ENCODE measurements around the gene MEGF10. TPM values are rescaled to one million over a fixed set of nuclear protein-coding genes. Genes with fewer than 3 reads are reported as not detected.

The MEGF10 gene
- polyA plus RNA-seq, 3 donors: not detected

DNA sequence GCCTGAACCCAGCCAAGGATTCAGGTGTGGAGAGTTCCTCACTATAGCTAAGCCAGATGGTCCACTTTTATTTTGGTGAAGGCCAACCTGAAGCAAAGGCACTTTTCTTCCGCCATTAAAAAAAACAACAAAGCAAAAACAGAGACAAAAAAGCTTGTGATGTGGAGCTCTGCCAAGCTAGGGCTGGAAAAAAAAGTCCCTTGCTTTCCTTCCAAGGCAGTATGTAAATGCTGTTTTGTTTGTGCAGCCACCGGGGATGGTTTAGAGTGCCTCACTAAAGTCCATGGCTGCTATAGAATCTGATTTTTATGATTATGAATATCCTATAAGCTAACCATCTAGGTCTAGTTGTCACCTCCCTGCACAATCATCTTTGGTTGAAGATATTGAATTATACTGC is 14.9 kb downstream of the MEGF10 start:
- Mint-ChIP-seq H3K27me3 (ENCODE audit: low read depth in 3 of 3) (peaks cover 2 to 4% (median 2%) of the 10 kb centered on the region in 3 donors), H3K4me1 (no peaks in the 10 kb centered on the region), H3K36me3 (no peaks in the 10 kb centered on the region), H3K27ac (no peak overlapping the region), H3K4me3 (no peak overlapping the region), H3K9me3 (no peaks in the 10 kb centered on the region)
- Histone ChIP-seq H3K4me3 (replicated peaks in 1 of 3; ENCODE audit: low read depth in 2 of 3, low read length in 3 of 3) (no peak overlapping the region), H3K79me2 (ENCODE audit: insufficient read depth, low read length) (no peaks in the 10 kb centered on the region), H3K36me3 (replicated peaks in 1 of 2; ENCODE audit: control insufficient read depth in 1 of 2, insufficient read depth in 2 of 2, low read length in 2 of 2) (no peaks in the 10 kb centered on the region), H3K9ac (ENCODE audit: insufficient read depth, low read length, poor library complexity, severe bottlenecking) (no peak overlapping the region), H3K27ac (ENCODE audit: low read depth in 1 of 2, low read length in 2 of 2) (no peak overlapping the region), H3K9me3 (replicated peaks in 1 of 2; ENCODE audit: control insufficient read depth in 1 of 2, insufficient read depth in 1 of 2, low read length in 2 of 2) (no peaks in the 10 kb centered on the region), H3K27me3 (ENCODE audit: control insufficient read depth in 2 of 2, insufficient read depth in 2 of 2, low read length in 2 of 2) (no peaks in the 10 kb centered on the region), H2AFZ (ENCODE audit: insufficient read depth, low read depth, low read length, poor library complexity, severe bottlenecking) (no peak overlapping the region), H3K4me1 (ENCODE audit: control insufficient read depth in 1 of 2, insufficient read depth in 2 of 2, low read length in 2 of 2) (no peaks in the 10 kb centered on the region), H4K20me1 (ENCODE audit: insufficient read depth, low read length) (no peaks in the 10 kb centered on the region), H3K4me2 (replicated peaks; ENCODE audit: extremely low read depth, low read length, poor library complexity, severe bottlenecking) (no peak overlapping the region)
- DNase-seq: no peak
- intact Hi-C loops (cut with micrococcal nuclease): no loop called here
- WGBS (ENCODE audit: insufficient coverage): no CpG with 5 or more reads among the region's 2 CpGs
- TF ChIP-seq, protein P1, sequence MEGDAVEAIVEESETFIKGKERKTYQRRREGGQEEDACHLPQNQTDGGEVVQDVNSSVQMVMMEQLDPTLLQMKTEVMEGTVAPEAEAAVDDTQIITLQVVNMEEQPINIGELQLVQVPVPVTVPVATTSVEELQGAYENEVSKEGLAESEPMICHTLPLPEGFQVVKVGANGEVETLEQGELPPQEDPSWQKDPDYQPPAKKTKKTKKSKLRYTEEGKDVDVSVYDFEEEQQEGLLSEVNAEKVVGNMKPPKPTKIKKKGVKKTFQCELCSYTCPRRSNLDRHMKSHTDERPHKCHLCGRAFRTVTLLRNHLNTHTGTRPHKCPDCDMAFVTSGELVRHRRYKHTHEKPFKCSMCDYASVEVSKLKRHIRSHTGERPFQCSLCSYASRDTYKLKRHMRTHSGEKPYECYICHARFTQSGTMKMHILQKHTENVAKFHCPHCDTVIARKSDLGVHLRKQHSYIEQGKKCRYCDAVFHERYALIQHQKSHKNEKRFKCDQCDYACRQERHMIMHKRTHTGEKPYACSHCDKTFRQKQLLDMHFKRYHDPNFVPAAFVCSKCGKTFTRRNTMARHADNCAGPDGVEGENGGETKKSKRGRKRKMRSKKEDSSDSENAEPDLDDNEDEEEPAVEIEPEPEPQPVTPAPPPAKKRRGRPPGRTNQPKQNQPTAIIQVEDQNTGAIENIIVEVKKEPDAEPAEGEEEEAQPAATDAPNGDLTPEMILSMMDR (IDR thresholded peaks at IDR 0.05): no peak

DNA sequence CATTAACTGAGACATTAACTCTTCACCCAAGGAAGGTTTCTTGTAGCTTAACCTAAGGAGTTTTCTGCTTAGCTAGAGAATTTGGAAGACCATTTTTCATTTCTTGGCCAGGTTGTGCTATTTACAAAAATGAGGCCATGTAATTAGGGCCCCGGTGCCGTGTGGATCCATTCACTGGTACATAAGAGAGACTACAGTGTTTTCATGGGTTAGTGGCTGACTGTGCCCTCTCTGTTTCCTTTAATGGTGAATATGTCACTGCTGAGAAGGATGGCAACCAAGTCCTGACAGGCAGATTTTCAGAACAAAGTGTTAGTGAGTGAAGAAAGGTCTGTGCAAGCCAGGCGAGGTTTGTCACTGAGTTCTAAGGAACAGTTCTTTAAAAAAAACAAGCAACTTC is 15.4 kb downstream of the MEGF10 start:
- Mint-ChIP-seq H3K36me3 (no peaks in the 10 kb centered on the region), H3K27me3 (ENCODE audit: low read depth in 3 of 3) (peaks cover 2 to 4% (median 2%) of the 10 kb centered on the region in 3 donors), H3K27ac (no peak overlapping the region), H3K4me1 (no peaks in the 10 kb centered on the region), H3K4me3 (no peak overlapping the region), H3K9me3 (no peaks in the 10 kb centered on the region)
- TF ChIP-seq, protein P1 (IDR thresholded peaks at IDR 0.05): no peak
- Histone ChIP-seq H3K27me3 (ENCODE audit: control insufficient read depth in 2 of 2, insufficient read depth in 2 of 2, low read length in 2 of 2) (no peaks in the 10 kb centered on the region), H3K79me2 (ENCODE audit: insufficient read depth, low read length) (no peaks in the 10 kb centered on the region), H3K9ac (ENCODE audit: insufficient read depth, low read length, poor library complexity, severe bottlenecking) (no peak overlapping the region), H4K20me1 (ENCODE audit: insufficient read depth, low read length) (no peaks in the 10 kb centered on the region), H3K4me1 (ENCODE audit: control insufficient read depth in 1 of 2, insufficient read depth in 2 of 2, low read length in 2 of 2) (no peaks in the 10 kb centered on the region), H3K9me3 (replicated peaks in 1 of 2; ENCODE audit: control insufficient read depth in 1 of 2, insufficient read depth in 1 of 2, low read length in 2 of 2) (no peaks in the 10 kb centered on the region), H3K4me3 (replicated peaks in 1 of 3; ENCODE audit: low read depth in 2 of 3, low read length in 3 of 3) (no peak overlapping the region), H3K4me2 (replicated peaks; ENCODE audit: extremely low read depth, low read length, poor library complexity, severe bottlenecking) (no peak overlapping the region), H3K36me3 (replicated peaks in 1 of 2; ENCODE audit: control insufficient read depth in 1 of 2, insufficient read depth in 2 of 2, low read length in 2 of 2) (no peaks in the 10 kb centered on the region), H3K27ac (ENCODE audit: low read depth in 1 of 2, low read length in 2 of 2) (no peak overlapping the region), H2AFZ (ENCODE audit: insufficient read depth, low read depth, low read length, poor library complexity, severe bottlenecking) (no peak overlapping the region)
- intact Hi-C loops (cut with micrococcal nuclease): no loop called here
- no peak for DNase-seq
- WGBS (ENCODE audit: insufficient coverage): 100% methylated on average over 3 of the region's 3 CpGs
